ENCODE results near the gene C9orf72. TPM values are rescaled to one million over a fixed set of nuclear protein-coding genes. Genes with fewer than 3 reads are reported as not detected.
A peak's percentile ranks its signal among the peaks of the same experiment; 100 is the strongest.

C9orf72 gene
- total RNA-seq, 1 donor from 2014 or later: 6.8 TPM

GRCh38 chr9:27571011-27571410 lies 2.3 kb downstream of the C9orf72 start:
- Mint-ChIP-seq H3K27me3 (ENCODE audit: low read depth) (no peaks in the 10 kb centered on the region), H3K4me3 (ENCODE audit: low read depth) (no peak overlapping the region), H3K4me1 (ENCODE audit: low read depth) (peaks cover 37% of the 10 kb centered on the region), H3K36me3 (ENCODE audit: low read depth) (peaks cover 5% of the 10 kb centered on the region), H3K9me3 (no peaks in the 10 kb centered on the region), H3K27ac (no peak overlapping the region)
- intact Hi-C loops (cut with micrococcal nuclease): no loop called here
- no peak for DNase-seq (ENCODE audit: low spot score)

- H3K27ac Mint-ChIP-seq: no peak overlapping the region
- peaks cover 13% of the 10 kb centered on the region for H3K36me3 Mint-ChIP-seq (ENCODE audit: low read depth)
- peaks cover 37% of the 10 kb centered on the region for H3K4me1 Mint-ChIP-seq (ENCODE audit: low read depth)
- no peak overlapping the region for H3K4me3 Mint-ChIP-seq (ENCODE audit: low read depth)
- H3K27me3 Mint-ChIP-seq (ENCODE audit: low read depth): no peaks in the 10 kb centered on the region
- intact Hi-C loops (cut with micrococcal nuclease): no loop called here
- no peaks in the 10 kb centered on the region for H3K9me3 Mint-ChIP-seq
- no peak for DNase-seq (ENCODE audit: low spot score)
These were observed 3.9 kb downstream of the C9orf72 start for GRCh38 chr9:27569406-27569805.

- no peak overlapping the region for H3K27ac Mint-ChIP-seq
- H3K27me3 Mint-ChIP-seq (ENCODE audit: low read depth): no peaks in the 10 kb centered on the region
- H3K9me3 Mint-ChIP-seq: no peaks in the 10 kb centered on the region
- DNase-seq (ENCODE audit: low spot score): no peak
- H3K4me3 Mint-ChIP-seq (ENCODE audit: low read depth): no peak overlapping the region
- intact Hi-C loops (cut with micrococcal nuclease): no loop called here
- H3K4me1 Mint-ChIP-seq (ENCODE audit: low read depth): peaks cover 26% of the 10 kb centered on the region
- peaks cover 25% of the 10 kb centered on the region for H3K36me3 Mint-ChIP-seq (ENCODE audit: low read depth)
These were observed 7.2 kb downstream of the C9orf72 start for GRCh38 chr9:27566118-27566517.

GRCh38 chr9:27565696-27566095 lies 7.6 kb downstream of the C9orf72 start:
- no peaks in the 10 kb centered on the region for H3K9me3 Mint-ChIP-seq
- intact Hi-C loops (cut with micrococcal nuclease): no loop called here
- DNase-seq (ENCODE audit: low spot score): no peak
- no peak overlapping the region for H3K4me3 Mint-ChIP-seq (ENCODE audit: low read depth)
- H3K4me1 Mint-ChIP-seq (ENCODE audit: low read depth): peaks cover 22% of the 10 kb centered on the region
- H3K27me3 Mint-ChIP-seq (ENCODE audit: low read depth): no peaks in the 10 kb centered on the region
- peak overlapping the region; percentile 17 for H3K27ac Mint-ChIP-seq
- peaks cover 25% of the 10 kb centered on the region for H3K36me3 Mint-ChIP-seq (ENCODE audit: low read depth)

- no peak for DNase-seq (ENCODE audit: low spot score)
- H3K27ac Mint-ChIP-seq: no peak overlapping the region
- intact Hi-C loops (cut with micrococcal nuclease): no loop called here
- peaks cover 25% of the 10 kb centered on the region for H3K36me3 Mint-ChIP-seq (ENCODE audit: low read depth)
- no peaks in the 10 kb centered on the region for H3K27me3 Mint-ChIP-seq (ENCODE audit: low read depth)
- no peaks in the 10 kb centered on the region for H3K9me3 Mint-ChIP-seq
- H3K4me1 Mint-ChIP-seq (ENCODE audit: low read depth): peaks cover 22% of the 10 kb centered on the region
- no peak overlapping the region for H3K4me3 Mint-ChIP-seq (ENCODE audit: low read depth)
These were observed 8.6 kb downstream of the C9orf72 start for GRCh38 chr9:27564670-27565069.

GRCh38 chr9:27563738-27564430 lies 9.4 kb downstream of the C9orf72 start:
- H3K27me3 Mint-ChIP-seq (ENCODE audit: low read depth): no peaks in the 10 kb centered on the region
- intact Hi-C loops (cut with micrococcal nuclease): no loop called here
- peaks cover 22% of the 10 kb centered on the region for H3K4me1 Mint-ChIP-seq (ENCODE audit: low read depth)
- H3K4me3 Mint-ChIP-seq (ENCODE audit: low read depth): no peak overlapping the region
- no peak overlapping the region for H3K27ac Mint-ChIP-seq
- H3K9me3 Mint-ChIP-seq: no peaks in the 10 kb centered on the region
- no peak for DNase-seq (ENCODE audit: low spot score)
- H3K36me3 Mint-ChIP-seq (ENCODE audit: low read depth): peaks cover 25% of the 10 kb centered on the region

GRCh38 chr9:27561685-27562084 lies 11.6 kb downstream of the C9orf72 start:
- Mint-ChIP-seq H3K4me1 (ENCODE audit: low read depth) (peaks cover 17% of the 10 kb centered on the region), H3K27me3 (ENCODE audit: low read depth) (no peaks in the 10 kb centered on the region), H3K4me3 (ENCODE audit: low read depth) (no peak overlapping the region), H3K36me3 (ENCODE audit: low read depth) (peaks cover 24% of the 10 kb centered on the region), H3K27ac (peak overlapping the region; percentile 69), H3K9me3 (no peaks in the 10 kb centered on the region)
- intact Hi-C loops (cut with micrococcal nuclease): no loop called here
- DNase-seq (ENCODE audit: low spot score): no peak

- H3K36me3 Mint-ChIP-seq (ENCODE audit: low read depth): peaks cover 19% of the 10 kb centered on the region
- intact Hi-C loops (cut with micrococcal nuclease): no loop called here
- H3K4me3 Mint-ChIP-seq (ENCODE audit: low read depth): no peak overlapping the region
- H3K27ac Mint-ChIP-seq: no peak overlapping the region
- no peak for DNase-seq (ENCODE audit: low spot score)
- H3K9me3 Mint-ChIP-seq: no peaks in the 10 kb centered on the region
- peaks cover 13% of the 10 kb centered on the region for H3K4me1 Mint-ChIP-seq (ENCODE audit: low read depth)
- H3K27me3 Mint-ChIP-seq (ENCODE audit: low read depth): no peaks in the 10 kb centered on the region
These were observed 12.8 kb downstream of the C9orf72 start for GRCh38 chr9:27560457-27560856.

GRCh38 chr9:27558307-27558706 lies 15.0 kb downstream of the C9orf72 start:
- H3K9me3 Mint-ChIP-seq: no peaks in the 10 kb centered on the region
- no peak for DNase-seq (ENCODE audit: low spot score)
- H3K36me3 Mint-ChIP-seq (ENCODE audit: low read depth): peaks cover 16% of the 10 kb centered on the region
- H3K4me1 Mint-ChIP-seq (ENCODE audit: low read depth): peaks cover 3% of the 10 kb centered on the region
- H3K4me3 Mint-ChIP-seq (ENCODE audit: low read depth): no peak overlapping the region
- H3K27me3 Mint-ChIP-seq (ENCODE audit: low read depth): no peaks in the 10 kb centered on the region
- H3K27ac Mint-ChIP-seq: no peak overlapping the region
- intact Hi-C loops (cut with micrococcal nuclease): no loop called here

GRCh38 chr9:27556470-27556869 lies 16.8 kb downstream of the C9orf72 start:
- Mint-ChIP-seq H3K9me3 (no peaks in the 10 kb centered on the region), H3K4me3 (ENCODE audit: low read depth) (no peak overlapping the region), H3K36me3 (ENCODE audit: low read depth) (peaks cover 20% of the 10 kb centered on the region), H3K4me1 (ENCODE audit: low read depth) (no peaks in the 10 kb centered on the region), H3K27ac (no peak overlapping the region), H3K27me3 (ENCODE audit: low read depth) (no peaks in the 10 kb centered on the region)
- DNase-seq (ENCODE audit: low spot score): no peak
- intact Hi-C loops (cut with micrococcal nuclease): no loop called here

GRCh38 chr9:27554712-27555111 lies 18.6 kb downstream of the C9orf72 start:
- Mint-ChIP-seq H3K27me3 (ENCODE audit: low read depth) (no peaks in the 10 kb centered on the region), H3K4me1 (ENCODE audit: low read depth) (no peaks in the 10 kb centered on the region), H3K4me3 (ENCODE audit: low read depth) (no peak overlapping the region), H3K36me3 (ENCODE audit: low read depth) (peaks cover 18% of the 10 kb centered on the region), H3K9me3 (no peaks in the 10 kb centered on the region), H3K27ac (no peak overlapping the region)
- no peak for DNase-seq (ENCODE audit: low spot score)
- intact Hi-C loops (cut with micrococcal nuclease): no loop called here

GRCh38 chr9:27549196-27549755 lies 24.0 kb downstream of the C9orf72 start:
- no peak for DNase-seq (ENCODE audit: low spot score)
- Mint-ChIP-seq H3K4me1 (ENCODE audit: low read depth) (no peaks in the 10 kb centered on the region), H3K27me3 (ENCODE audit: low read depth) (no peaks in the 10 kb centered on the region), H3K4me3 (ENCODE audit: low read depth) (no peak overlapping the region), H3K27ac (no peak overlapping the region), H3K36me3 (ENCODE audit: low read depth) (peaks cover 26% of the 10 kb centered on the region), H3K9me3 (no peaks in the 10 kb centered on the region)
- intact Hi-C loops (cut with micrococcal nuclease): no loop called here

- intact Hi-C loops (cut with micrococcal nuclease): loop anchor here (1.0 kb wide), 1 partner anchor 215 kb away; no protein-coding TSS in a partner anchor
- H3K4me1 Mint-ChIP-seq (ENCODE audit: low read depth): no peaks in the 10 kb centered on the region
- H3K27me3 Mint-ChIP-seq (ENCODE audit: low read depth): no peaks in the 10 kb centered on the region
- no peak for DNase-seq (ENCODE audit: low spot score)
- H3K4me3 Mint-ChIP-seq (ENCODE audit: low read depth): no peak overlapping the region
- H3K9me3 Mint-ChIP-seq: no peaks in the 10 kb centered on the region
- peaks cover 16% of the 10 kb centered on the region for H3K36me3 Mint-ChIP-seq (ENCODE audit: low read depth)
- H3K27ac Mint-ChIP-seq: no peak overlapping the region
These were observed 25.1 kb downstream of the C9orf72 start for GRCh38 chr9:27548055-27548741.

Measured in activated T-helper 2 cell treated with anti-CD3 and anti-CD28 coated beads, Interferon-gamma antibody, Interleukin-2, Interleukin-4, amounts not matched to agents 10 μg/mL and 5 μg/mL and 100 μg/mL, durations not matched to agents 14 hours and 24 hours and 36 hours (primary cell).